ENCODE data around the gene DEK.
A peak's percentile ranks its signal among the peaks of the same experiment; 100 is the strongest.
"Not testable (repeated sequence)": the region's sequence is repeated elsewhere in the genome, so short reads cannot be mapped to it uniquely, and the experiment has no call there.

DEK gene

GRCh38 chr6:18264219-18264922, at the start of gene DEK:
TSS of gene DEK (minus strand) at chr6:18264530. CDS start at chr6:18263987, 543 bp downstream.
- peak; percentile 74 for DNase-seq (ENCODE audit: low read depth)

GRCh38 chr6:18312368-18312767, 48.0 kb upstream of the DEK start:
- DNase-seq (ENCODE audit: low read depth), result no peak

- not testable (repeated sequence) for DNase-seq (ENCODE audit: low read depth)
Observed at GRCh38 chr6:18310010-18310409, 45.7 kb upstream of the DEK start.

- no peak for DNase-seq (ENCODE audit: low read depth)
Observed at GRCh38 chr6:18309046-18309445, 44.7 kb upstream of the DEK start.

- DNase-seq (ENCODE audit: low read depth), result no peak
Observed at GRCh38 chr6:18308070-18308735, 43.9 kb upstream of the DEK start.

- DNase-seq (ENCODE audit: low read depth), result no peak
Observed at GRCh38 chr6:18306977-18307376, 42.6 kb upstream of the DEK start.

- no peak for DNase-seq (ENCODE audit: low read depth)
Observed at GRCh38 chr6:18302561-18303439, 38.5 kb upstream of the DEK start.

- DNase-seq (ENCODE audit: low read depth), result no peak
Observed at GRCh38 chr6:18293076-18293904, 29.0 kb upstream of the DEK start.

GRCh38 chr6:18289283-18289682, 25.0 kb upstream of the DEK start:
- DNase-seq (ENCODE audit: low read depth), result no peak

GRCh38 chr6:18284261-18284660, 19.9 kb upstream of the DEK start:
- DNase-seq (ENCODE audit: low read depth), result no peak

- DNase-seq (ENCODE audit: low read depth), result no peak
Observed at GRCh38 chr6:18281564-18281963, 17.2 kb upstream of the DEK start.

GRCh38 chr6:18280084-18280483, 15.8 kb upstream of the DEK start:
- DNase-seq (ENCODE audit: low read depth), result no peak

- no peak for DNase-seq (ENCODE audit: low read depth)
Observed at GRCh38 chr6:18279422-18279821, 15.1 kb upstream of the DEK start.

GRCh38 chr6:18277237-18278006, 13.1 kb upstream of the DEK start:
- no peak for DNase-seq (ENCODE audit: low read depth)

- DNase-seq (ENCODE audit: low read depth), result no peak
Observed at GRCh38 chr6:18276610-18277236, 12.4 kb upstream of the DEK start.

- DNase-seq (ENCODE audit: low read depth), result no peak
Observed at GRCh38 chr6:18270216-18270615, 5.9 kb upstream of the DEK start.

- no peak for DNase-seq (ENCODE audit: low read depth)
Observed at GRCh38 chr6:18269717-18270116, 5.4 kb upstream of the DEK start.

GRCh38 chr6:18269253-18269652, 4.9 kb upstream of the DEK start:
- no peak for DNase-seq (ENCODE audit: low read depth)

- DNase-seq (ENCODE audit: low read depth), result no peak
Observed at GRCh38 chr6:18268066-18268465, 3.7 kb upstream of the DEK start.

- DNase-seq (ENCODE audit: low read depth), result no peak
Observed at GRCh38 chr6:18266523-18266912, 2.2 kb upstream of the DEK start.
